ENCODE results near the gene DUSP1. TPM values are rescaled to one million over a fixed set of nuclear protein-coding genes. Genes with fewer than 3 reads are reported as not detected.
"Not testable (repeated sequence)": the region's sequence is repeated elsewhere in the genome, so short reads cannot be mapped to it uniquely, and the experiment has no call there.

The DUSP1 gene
- total RNA-seq: 49.9 TPM
- long read RNA-seq, transcript DUSP1-201 (4 exons, 2,019 nt): major isoform, 89 of 106 reads
- long read RNA-seq, partial matches to known transcripts: 7 of 106 reads
- long read RNA-seq, other reads (novel, unspliced or antisense): 10 of 106 reads

- peak; percentile 100 for DNase-seq (ENCODE audit: low spot score)
- intact Hi-C loops (cut with DNase I): loop anchor here (1.0 to 2.0 kb wide), 4 partner anchors 24 to 162 kb away; no protein-coding TSS in a partner anchor
Measured at GRCh38 chr5:172770675-172771438, at the start of gene DUSP1. Gene DUSP1, minus strand, starts transcription at chr5:172771195. Its CDS starts 243 bp downstream, at chr5:172770952.

DNA sequence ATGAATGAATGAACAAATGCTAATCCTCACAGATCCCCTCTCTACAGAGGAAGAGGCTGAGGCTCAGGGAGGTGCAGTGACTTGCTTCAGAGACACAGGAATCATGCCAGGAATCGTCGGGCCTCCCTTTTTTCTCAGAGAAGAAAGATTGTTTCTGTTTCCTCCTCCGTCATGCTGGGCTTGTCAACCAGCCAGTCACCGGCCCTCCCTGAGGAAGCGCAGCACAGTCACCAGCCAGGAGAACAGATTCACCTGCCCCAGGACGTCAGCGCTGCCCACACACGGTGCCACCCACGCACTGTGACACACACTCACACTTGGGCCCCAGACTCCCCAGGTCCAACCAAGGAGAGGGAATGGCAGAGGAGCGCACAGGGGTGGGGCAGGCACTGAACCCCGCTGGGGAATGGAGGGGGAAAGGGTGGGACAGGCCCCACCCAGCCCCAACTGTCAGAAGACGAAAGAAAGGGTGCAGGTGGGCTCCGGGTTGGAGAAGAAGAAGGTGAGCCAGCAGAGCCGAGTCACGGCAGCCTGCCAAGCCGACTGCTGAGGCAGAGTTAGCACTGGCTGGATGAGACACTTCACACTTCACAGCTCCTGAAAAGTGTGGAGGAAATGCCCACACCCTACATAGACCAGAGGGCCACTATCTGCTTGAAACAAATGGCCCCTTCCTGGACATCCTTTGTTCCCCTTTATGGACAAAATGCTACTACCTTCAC is 49.2 kb upstream of the DUSP1 start:
- intact Hi-C loops (cut with DNase I): no loop called here
- DNase-seq (ENCODE audit: low spot score): peak; percentile 75

DNA sequence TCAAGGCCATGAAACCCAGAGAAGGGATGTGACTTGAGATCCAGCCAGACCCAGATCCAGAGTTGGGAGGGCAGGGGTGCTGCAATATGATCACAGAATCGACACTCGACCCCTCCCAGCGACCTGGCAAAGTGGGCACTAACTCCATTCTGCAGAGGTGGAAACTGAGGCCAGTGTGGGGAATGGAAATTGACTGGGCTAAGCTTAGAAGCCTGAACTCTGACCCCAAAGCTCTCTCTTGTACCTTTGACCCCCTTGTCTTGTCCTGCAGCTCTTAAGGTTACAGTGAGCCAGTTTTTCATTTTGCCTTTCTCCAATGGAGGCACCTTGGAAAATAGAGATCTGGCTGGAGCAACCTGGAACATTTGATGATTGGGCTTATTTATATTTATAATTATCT is 48.6 kb upstream of the DUSP1 start:
- intact Hi-C loops (cut with DNase I): no loop called here
- peak; percentile 54 for DNase-seq (ENCODE audit: low spot score)

DNA sequence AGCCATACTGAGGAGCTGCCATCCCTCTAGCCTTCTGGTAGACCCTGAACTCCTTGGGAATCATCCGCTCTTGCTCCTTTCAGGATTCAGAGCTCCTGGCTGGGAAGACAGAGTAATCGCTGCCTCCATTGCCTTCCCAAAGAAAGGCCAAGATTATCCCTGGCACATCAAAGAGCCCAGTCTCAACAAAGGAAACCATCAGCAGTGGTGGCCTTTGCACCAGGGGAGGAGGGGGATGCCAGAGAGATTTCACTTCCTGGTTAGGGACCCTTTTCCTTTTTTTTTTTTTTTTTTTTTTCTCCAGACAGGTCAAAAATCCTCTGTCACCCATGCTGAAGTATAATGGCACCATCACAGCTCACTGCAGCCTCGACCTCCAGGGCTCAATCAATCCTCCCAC is 47.1 kb upstream of the DUSP1 start:
- intact Hi-C loops (cut with DNase I): no loop called here
- DNase-seq (ENCODE audit: low spot score): peak; percentile 38

- intact Hi-C loops (cut with DNase I): no loop called here
- no peak for DNase-seq (ENCODE audit: low spot score)
Measured at GRCh38 chr5:172817664-172818063, 46.7 kb upstream of the DUSP1 start.

DNA sequence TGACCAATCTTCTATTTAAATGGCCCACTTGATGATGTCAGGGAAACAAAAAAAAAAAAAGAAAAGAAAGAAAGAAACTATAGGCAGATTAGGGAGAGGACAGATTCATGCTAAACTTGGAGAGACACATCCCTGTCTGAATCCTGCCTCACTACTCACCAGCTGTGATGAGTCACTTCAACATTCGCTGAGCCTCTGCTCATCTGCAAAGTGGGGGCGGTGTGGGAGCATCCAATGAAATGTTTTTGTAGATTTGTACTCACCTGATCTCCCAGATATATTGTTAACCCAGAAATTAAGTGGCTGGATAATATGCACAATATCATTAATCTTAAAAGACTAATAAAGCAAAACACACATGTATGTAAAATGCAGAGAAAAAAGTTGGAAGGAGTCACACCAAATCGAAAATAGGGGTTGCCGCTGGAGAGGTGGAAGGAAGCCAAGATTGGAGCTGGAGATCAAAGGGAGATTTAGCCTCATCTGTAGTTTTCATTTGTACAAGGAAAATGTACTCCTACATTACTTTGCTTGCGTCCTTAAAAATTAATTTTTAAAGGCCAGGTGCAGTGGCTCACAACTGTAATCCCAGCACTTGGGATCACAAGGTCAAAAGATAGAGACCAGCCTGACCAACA is 46.0 kb upstream of the DUSP1 start:
- intact Hi-C loops (cut with DNase I): no loop called here
- DNase-seq (ENCODE audit: low spot score): peak; percentile 49

DNA sequence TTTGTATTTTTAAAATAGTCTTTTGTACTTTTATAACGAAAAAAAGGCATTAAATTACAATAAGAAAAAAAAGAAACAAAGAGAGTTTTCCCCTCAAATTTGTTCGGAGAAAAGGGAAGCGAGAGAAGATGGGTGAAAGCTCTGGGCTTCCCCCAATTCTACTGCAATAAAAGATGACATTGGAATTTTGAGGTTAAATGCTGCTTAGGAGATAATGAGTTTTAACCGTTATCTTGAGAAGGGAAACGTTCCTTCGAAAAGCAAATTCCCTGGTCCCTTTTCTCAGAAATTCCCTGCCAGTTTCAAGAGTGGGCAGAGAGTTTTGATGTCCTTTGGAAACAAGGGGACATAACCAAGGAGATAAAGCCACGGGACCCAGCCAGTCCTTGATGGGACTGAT is 44.6 kb upstream of the DUSP1 start:
- intact Hi-C loops (cut with DNase I): no loop called here
- peak; percentile 2 for DNase-seq (ENCODE audit: low spot score)

GRCh38 chr5:172810996-172811395 is 40.0 kb upstream of the DUSP1 start:
- intact Hi-C loops (cut with DNase I): not testable (repeated sequence)

DNA sequence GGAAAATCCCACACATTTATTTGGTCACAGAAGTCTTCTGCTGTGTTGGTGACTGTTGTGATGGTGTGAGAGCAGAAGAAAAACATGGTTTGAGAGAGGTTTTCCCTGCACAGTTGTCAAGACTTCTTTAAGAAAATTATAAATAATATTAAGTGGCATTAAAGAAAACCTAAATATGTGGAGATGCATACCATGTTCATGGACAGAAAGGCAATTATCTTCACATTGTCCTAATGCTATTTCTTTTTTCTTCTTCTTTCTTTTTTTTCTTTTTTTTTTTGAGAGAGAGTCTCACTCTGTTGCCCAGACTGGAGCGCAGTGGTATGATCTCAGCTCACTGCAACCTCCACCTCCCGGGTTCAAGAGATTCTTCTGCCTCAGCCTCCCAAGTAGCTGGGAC is 38.8 kb upstream of the DUSP1 start:
- no peak for DNase-seq (ENCODE audit: low spot score)
- intact Hi-C loops (cut with DNase I): no loop called here

More at GRCh38 chr5:172810996-172811395, 40.0 kb upstream of the DUSP1 start:
- DNase-seq (ENCODE audit: low spot score): not testable (repeated sequence)

- no peak for DNase-seq (ENCODE audit: low spot score)
- intact Hi-C loops (cut with DNase I): no loop called here
Measured at GRCh38 chr5:172807766-172808311, 36.8 kb upstream of the DUSP1 start.

DNA sequence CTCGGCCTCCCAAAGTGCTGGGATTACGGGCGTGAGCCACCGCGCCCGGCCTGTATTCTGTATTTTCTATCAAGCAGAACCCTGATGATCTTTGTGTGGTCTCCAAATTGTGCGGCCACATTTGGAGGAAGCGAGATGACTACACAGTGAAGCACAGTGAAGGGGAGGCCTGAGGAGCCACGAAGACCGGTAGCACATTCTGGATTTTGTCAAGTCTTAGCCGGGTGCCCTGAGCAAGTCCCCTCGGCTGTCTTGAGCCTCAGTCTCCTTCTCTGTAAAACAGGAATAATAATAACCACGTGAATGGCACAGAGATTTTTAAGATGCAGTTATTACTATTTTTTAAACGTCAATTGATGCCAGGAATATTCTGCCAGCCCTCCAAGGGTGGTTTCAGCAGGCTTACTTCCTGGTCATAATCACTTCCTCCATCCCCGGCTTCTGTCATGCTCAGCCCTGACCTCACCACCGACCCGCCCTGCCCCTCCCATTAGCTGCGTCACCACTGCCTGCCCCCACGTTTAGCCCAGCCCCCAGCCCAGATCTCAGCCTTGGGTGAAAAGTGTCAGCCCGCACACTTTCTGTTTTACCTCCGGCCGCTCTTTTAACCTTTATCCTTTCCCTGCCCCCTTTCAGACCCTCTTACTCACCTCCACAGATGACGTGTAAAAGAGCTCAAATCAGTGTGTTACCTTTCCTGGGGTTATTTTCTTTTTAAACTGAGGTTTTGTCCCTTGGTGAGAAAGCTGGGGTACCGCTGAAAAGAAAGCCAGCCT is 36.1 kb upstream of the DUSP1 start:
- intact Hi-C loops (cut with DNase I): no loop called here

GRCh38 chr5:172805736-172806255 is 34.8 kb upstream of the DUSP1 start:
- intact Hi-C loops (cut with DNase I): no loop called here
- no peak for DNase-seq (ENCODE audit: low spot score)

More for the DNA sequence above, 36.1 kb upstream of the DUSP1 start:
- peak; percentile 97 for DNase-seq (ENCODE audit: low spot score)

- intact Hi-C loops (cut with DNase I): no loop called here
- DNase-seq (ENCODE audit: low spot score): no peak
Measured at GRCh38 chr5:172805018-172805683, 34.2 kb upstream of the DUSP1 start.

DNA sequence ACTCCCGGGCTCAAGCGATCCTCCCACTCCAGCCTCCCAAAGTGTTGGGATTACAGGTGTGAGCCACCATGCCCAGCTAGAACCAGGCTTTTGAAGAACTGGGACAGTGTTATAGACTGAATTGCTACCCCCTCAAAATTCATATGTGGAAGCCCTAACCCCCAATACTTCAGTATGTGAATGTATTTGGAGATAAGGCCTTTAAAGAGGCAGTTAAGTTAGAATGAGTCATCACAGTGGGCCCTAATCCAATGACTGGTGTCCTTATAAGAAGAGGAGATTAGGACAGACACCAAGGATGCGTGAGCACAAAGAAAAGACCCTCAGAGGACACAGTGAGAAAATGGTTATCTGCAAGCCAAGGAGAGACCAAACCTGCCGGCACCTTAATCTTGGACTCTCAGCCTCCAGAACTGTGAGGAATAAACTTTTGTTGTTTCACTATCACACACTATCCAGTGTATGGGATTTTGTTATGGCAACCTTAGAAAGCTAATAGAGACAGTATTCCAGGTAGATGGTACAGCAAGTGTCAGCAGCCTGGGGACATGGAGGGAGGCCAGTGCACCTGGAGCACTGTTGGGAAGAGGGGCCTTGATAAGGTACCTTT is 31.7 kb upstream of the DUSP1 start:
- intact Hi-C loops (cut with DNase I): no loop called here
- DNase-seq (ENCODE audit: low spot score): no peak

GRCh38 chr5:172802112-172802511 is 31.1 kb upstream of the DUSP1 start:
- intact Hi-C loops (cut with DNase I): no loop called here
- DNase-seq (ENCODE audit: low spot score): no peak

GRCh38 chr5:172801179-172801671 is 30.2 kb upstream of the DUSP1 start:
- intact Hi-C loops (cut with DNase I): no loop called here
- DNase-seq (ENCODE audit: low spot score): no peak

GRCh38 chr5:172800088-172800551 is 29.1 kb upstream of the DUSP1 start:
- intact Hi-C loops (cut with DNase I): no loop called here
- peak; percentile 94 for DNase-seq (ENCODE audit: low spot score)

GRCh38 chr5:172799416-172799815 is 28.4 kb upstream of the DUSP1 start:
- no peak for DNase-seq (ENCODE audit: low spot score)
- intact Hi-C loops (cut with DNase I): loop anchor here (5.0 kb wide), 1 partner anchor 73 kb away; no protein-coding TSS in a partner anchor
